A375 (cell line): Measurements from ENCODE around the gene NPY. TPM values are rescaled to one million over a fixed set of nuclear protein-coding genes. Genes with fewer than 3 reads are reported as not detected.

Source experiments
- total RNA-seq: library from RNA; depleted of rRNA; stranded (reverse); fragments of >200 nt; shearing (Covaris generic); gene quantifications from 2 replicates; pipeline ENCODE4 v1.2.3, GENCODE V29; 2014; rRNA removed

NPY gene
- 1.1 TPM in 1 of 2 replicates, not detected in the other for total RNA-seq

DNA sequence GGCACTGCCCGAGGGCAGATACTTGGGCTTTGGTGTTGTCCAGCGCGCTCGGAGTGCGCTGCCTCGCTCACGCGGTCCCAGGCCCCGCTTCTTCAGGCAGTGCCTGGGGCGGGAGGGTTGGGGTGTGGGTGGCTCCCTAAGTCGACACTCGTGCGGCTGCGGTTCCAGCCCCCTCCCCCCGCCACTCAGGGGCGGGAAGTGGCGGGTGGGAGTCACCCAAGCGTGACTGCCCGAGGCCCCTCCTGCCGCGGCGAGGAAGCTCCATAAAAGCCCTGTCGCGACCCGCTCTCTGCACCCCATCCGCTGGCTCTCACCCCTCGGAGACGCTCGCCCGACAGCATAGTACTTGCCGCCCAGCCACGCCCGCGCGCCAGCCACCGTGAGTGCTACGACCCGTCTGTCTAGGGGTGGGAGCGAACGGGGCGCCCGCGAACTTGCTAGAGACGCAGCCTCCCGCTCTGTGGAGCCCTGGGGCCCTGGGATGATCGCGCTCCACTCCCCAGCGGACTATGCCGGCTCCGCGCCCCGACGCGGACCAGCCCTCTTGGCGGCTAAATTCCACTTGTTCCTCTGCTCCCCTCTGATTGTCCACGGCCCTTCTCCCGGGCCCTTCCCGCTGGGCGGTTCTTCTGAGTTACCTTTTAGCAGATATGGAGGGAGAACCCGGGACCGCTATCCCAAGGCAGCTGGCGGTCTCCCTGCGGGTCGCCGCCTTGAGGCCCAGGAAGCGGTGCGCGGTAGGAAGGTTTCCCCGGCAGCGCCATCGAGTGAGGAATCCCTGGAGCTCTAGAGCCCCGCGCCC is at the start of gene NPY:
Gene NPY, plus strand, starts transcription at position 294 of the 802 bp plus-strand sequence. CDS start 1,051 bp downstream, outside the sequence.

